Gastrocnemius medialis (tissue), 4 donors: ENCODE measurements around the gene ETV6.

ENCODE experiments used
- POLR2A ChIP-seq, 2 donors: fragments of 450-650 bp; IDR thresholded peaks; one replicate each; pipeline ENCODE4 v1.6.1; 2017; ENCODE audit warnings: antibody characterized with exemption in 2 of 2, mild to moderate bottlenecking in 2 of 2, moderate library complexity in 2 of 2
- TF ChIP-seq, protein P1 (sequence below), 5 experiments: fragments of 450-650 bp in 3 of 5; fragments of 200-600 bp in 2 of 5; sonication (generic) in 2 of 5; IDR thresholded peaks in 4 of 5; conservative IDR thresholded peaks in 1 of 5; 1 replicate in 4 of 5; 2 replicates in 1 of 5; pipeline ENCODE4 v1.5.1; 2016 to 2019; ENCODE audit warnings: antibody characterized with exemption in 5 of 5, mild to moderate bottlenecking in 3 of 5, moderate library complexity in 3 of 5

DNA sequence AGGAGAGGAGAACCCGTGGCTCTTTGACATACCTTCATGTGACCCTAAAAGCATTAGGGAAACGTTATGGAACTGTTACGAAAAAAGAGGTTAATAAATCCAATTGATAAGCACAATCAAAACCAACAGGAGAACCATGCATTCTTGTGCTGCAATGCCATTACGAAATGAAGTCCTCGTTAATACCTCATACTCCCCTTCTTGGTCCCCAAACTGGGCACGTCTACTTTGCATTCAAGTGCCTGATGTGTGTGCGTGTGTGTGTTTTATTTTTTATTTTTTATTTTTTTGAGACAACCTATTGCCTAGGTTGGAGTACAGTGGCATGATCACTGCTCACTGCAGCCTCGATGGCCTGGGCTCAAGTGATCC, 150.0 kb downstream of the ETV6 start:
- TF ChIP-seq, protein P1, sequence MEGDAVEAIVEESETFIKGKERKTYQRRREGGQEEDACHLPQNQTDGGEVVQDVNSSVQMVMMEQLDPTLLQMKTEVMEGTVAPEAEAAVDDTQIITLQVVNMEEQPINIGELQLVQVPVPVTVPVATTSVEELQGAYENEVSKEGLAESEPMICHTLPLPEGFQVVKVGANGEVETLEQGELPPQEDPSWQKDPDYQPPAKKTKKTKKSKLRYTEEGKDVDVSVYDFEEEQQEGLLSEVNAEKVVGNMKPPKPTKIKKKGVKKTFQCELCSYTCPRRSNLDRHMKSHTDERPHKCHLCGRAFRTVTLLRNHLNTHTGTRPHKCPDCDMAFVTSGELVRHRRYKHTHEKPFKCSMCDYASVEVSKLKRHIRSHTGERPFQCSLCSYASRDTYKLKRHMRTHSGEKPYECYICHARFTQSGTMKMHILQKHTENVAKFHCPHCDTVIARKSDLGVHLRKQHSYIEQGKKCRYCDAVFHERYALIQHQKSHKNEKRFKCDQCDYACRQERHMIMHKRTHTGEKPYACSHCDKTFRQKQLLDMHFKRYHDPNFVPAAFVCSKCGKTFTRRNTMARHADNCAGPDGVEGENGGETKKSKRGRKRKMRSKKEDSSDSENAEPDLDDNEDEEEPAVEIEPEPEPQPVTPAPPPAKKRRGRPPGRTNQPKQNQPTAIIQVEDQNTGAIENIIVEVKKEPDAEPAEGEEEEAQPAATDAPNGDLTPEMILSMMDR (IDR thresholded peaks at IDR 0.05 in 4 of 5, conservative IDR thresholded peaks at IDR 0.05 in 1 of 5), result no peak
- no peak for TF ChIP-seq POLR2A (IDR thresholded peaks at IDR 0.05)
